Stomach (tissue), 4 donors: ENCODE data around the gene RDH12.

Source experiments
- CTCF ChIP-seq, 7 experiments: fragments of 450-650 bp in 4 of 7; fragments of 200-600 bp in 3 of 7; sonication (generic) in 3 of 7; IDR thresholded peaks; one replicate each; pipeline ENCODE4 v1.5.1; 2016 to 2019; ENCODE audit warnings: antibody characterized with exemption in 7 of 7, control low read depth in 2 of 7, mild to moderate bottlenecking in 1 of 7
- EP300 ChIP-seq: sonication (generic); formaldehyde crosslinking; IDR thresholded peaks from one replicate; pipeline ENCODE4 v1.6.1; 2017; ENCODE audit warnings: antibody characterized with exemption
- POLR2AphosphoS5 ChIP-seq, 3 donors: sonication (generic); formaldehyde crosslinking; IDR thresholded peaks; one replicate each; pipeline ENCODE4 v1.6.1; 2016; ENCODE audit warnings: antibody characterized with exemption in 3 of 3

DNA sequence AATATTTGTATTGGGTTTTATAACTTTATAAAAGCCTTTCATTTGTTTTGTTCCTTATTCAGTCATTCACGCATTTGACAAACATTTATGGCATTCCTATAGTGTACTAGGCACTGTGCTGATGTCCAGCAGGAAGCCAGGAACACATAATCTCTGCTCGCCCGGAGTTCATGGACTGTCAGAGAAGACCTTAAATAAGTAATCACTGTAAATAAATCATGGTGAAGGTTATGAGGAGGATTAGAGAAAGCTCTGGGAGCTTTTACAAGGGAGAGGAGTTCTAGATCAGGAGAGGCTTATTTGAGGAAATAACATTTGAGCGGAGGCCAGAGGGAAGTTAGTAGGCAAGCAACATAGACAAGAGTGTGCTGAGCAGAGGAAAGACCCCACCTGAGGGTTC is 4.7 kb upstream of the RDH12 start:
- TF ChIP-seq CTCF (IDR thresholded peaks at IDR 0.05) (no peak), POLR2AphosphoS5 (IDR thresholded peaks at IDR 0.05) (peak in 1 of 3 donors; percentile 32), EP300 (no peak)
